ENCODE measurements around the gene LUC7L3. TPM values are rescaled to one million over a fixed set of nuclear protein-coding genes. Genes with fewer than 3 reads are reported as not detected.

Gene LUC7L3
- total and polyA plus RNA-seq, 2 experiments from 2014 or later: 69.3 to 501 TPM

DNA sequence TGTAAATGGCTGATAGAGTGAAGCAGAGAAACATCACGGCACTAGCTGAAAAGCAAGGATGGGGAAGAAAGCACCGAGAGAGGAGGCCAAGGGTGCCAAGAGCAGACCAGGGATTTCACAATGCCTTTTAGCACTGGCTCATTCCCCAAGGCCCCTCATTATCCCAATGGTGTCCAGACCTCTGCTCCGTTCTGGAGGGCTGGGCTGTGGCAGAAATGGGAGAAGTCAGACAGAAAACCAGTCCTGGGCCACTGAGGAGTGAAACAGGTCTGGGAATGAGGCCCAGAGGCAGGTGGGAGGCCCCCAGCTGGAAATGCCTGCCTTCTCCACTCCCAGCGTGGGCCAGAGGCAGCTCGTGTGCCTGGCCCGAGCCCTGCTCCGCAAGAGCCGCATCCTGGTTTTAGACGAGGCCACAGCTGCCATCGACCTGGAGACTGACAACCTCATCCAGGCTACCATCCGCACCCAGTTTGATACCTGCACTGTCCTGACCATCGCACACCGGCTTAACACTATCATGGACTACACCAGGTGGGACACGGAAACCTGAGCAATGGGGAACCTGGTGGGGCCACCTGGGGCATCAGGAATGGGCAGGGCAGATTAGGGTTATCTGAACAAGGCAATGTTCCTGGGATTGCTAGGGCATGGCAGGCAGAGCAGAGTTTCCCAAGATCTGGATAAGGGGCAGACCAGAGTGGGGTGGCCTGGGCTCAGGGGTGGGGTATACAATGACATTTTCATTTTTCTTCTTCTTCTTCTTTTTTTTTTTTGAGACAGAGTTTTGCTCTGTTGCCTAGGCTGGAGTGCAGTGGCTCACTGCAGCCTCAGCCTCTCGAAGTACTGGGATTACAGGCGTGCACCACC lies 32.0 kb upstream of the LUC7L3 start:
- Histone ChIP-seq H4K20me1 (replicated peaks; ENCODE audit: insufficient read depth) (no peaks in the 10 kb centered on the region), H3F3A (replicated peaks; ENCODE audit: low read depth) (peaks cover 15% of the 10 kb centered on the region; the same call in 1 of the 2 replicates), H3K27ac (ENCODE audit: low read depth) (no peak overlapping the region), H3K27me3 (ENCODE audit: insufficient read depth) (no peaks in the 10 kb centered on the region), H3K36me3 (ENCODE audit: insufficient read depth) (no peaks in the 10 kb centered on the region), H3K4me1 (ENCODE audit: insufficient read depth) (peaks cover 3% of the 10 kb centered on the region), H2AFZ (peak overlapping the region; percentile 86), H3K4me3 (no peak overlapping the region), H3K79me2 (replicated peaks; ENCODE audit: insufficient read depth) (no peaks in the 10 kb centered on the region), H3K9me2 (ENCODE audit: insufficient read depth) (no peaks in the 10 kb centered on the region), H3K4me2 (no peak overlapping the region)
- no peak overlapping the region for H3K4me3 Mint-ChIP-seq
- H3K27ac Mint-ChIP-seq: no peak overlapping the region; the same call in 1 of the 2 replicates
- DNase-seq (ENCODE audit: low spot score) (peak; percentile 56), ATAC-seq (peak; percentile 38)
- TF ChIP-seq JUNB (IDR thresholded peaks at IDR 0.05; ENCODE audit: unreplicated experiment) (no peak), ZNF331 (CRISPR knock-in tag; IDR thresholded peaks at IDR 0.05; ENCODE audit: low read depth) (no peak), STAT1 (IDR thresholded peaks at IDR 0.05; ENCODE audit: unreplicated experiment) (no peak)
- TF ChIP-seq, protein P1, sequence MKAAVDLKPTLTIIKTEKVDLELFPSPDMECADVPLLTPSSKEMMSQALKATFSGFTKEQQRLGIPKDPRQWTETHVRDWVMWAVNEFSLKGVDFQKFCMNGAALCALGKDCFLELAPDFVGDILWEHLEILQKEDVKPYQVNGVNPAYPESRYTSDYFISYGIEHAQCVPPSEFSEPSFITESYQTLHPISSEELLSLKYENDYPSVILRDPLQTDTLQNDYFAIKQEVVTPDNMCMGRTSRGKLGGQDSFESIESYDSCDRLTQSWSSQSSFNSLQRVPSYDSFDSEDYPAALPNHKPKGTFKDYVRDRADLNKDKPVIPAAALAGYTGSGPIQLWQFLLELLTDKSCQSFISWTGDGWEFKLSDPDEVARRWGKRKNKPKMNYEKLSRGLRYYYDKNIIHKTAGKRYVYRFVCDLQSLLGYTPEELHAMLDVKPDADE (IDR thresholded peaks at IDR 0.05): no peak
- H3K27me3 Mint-ChIP-seq (ENCODE audit: insufficient read depth, low read depth, poor library complexity): peaks cover 5% of the 10 kb centered on the region
- H3K9me3 Mint-ChIP-seq: no peaks in the 10 kb centered on the region
- H3K36me3 Mint-ChIP-seq (ENCODE audit: low read depth): no peaks in the 10 kb centered on the region; the same call in 2 of the 3 replicates
- H3K4me1 Mint-ChIP-seq: peaks cover 37% of the 10 kb centered on the region

DNA sequence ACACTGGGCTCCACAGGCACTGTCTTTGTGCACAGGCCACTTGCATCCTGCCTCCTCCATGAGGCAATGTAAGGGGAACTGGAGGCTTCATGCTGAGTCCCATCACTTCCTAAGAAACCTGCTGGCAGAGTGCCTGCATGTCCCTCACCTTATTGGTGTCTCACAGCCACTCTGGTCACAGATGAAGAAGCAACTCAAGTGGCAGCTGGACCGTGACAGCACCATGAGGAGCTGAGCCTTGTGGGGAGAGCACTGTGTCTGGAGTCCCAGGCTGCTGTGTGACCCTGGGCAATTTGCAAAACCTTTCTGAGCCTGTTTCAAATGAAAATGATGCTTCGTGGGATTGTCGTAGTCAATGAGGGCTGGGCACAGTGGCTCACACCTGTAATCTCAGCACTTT lies 31.2 kb upstream of the LUC7L3 start:
- H3K9me2 ChIP-seq (ENCODE audit: insufficient read depth): no peaks in the 10 kb centered on the region
- no peak overlapping the region for H3K4me3 ChIP-seq
- no peaks in the 10 kb centered on the region for H3K79me2 ChIP-seq (replicated peaks; ENCODE audit: insufficient read depth)
- DNase-seq (ENCODE audit: low spot score) (no peak), ATAC-seq (no peak)
- Mint-ChIP-seq H3K27ac (no peak overlapping the region; the same call in 1 of the 2 replicates), H3K4me1 (peaks cover 37% of the 10 kb centered on the region), H3K4me3 (no peak overlapping the region), H3K27me3 (ENCODE audit: insufficient read depth, low read depth, poor library complexity) (peaks cover 2% of the 10 kb centered on the region), H3K9me3 (no peaks in the 10 kb centered on the region), H3K36me3 (ENCODE audit: low read depth) (peaks cover 6% of the 10 kb centered on the region)
- H3K36me3 ChIP-seq (ENCODE audit: insufficient read depth): no peaks in the 10 kb centered on the region; the same call in 1 of the 2 replicates
- TF ChIP-seq NANOG (IDR thresholded peaks at IDR 0.05; ENCODE audit: borderline replicate concordance): no peak
- H3K4me2 ChIP-seq: no peak overlapping the region
- no peaks in the 10 kb centered on the region for H4K20me1 ChIP-seq (replicated peaks; ENCODE audit: insufficient read depth)
- no peak overlapping the region for H2AFZ ChIP-seq
- H3K27me3 ChIP-seq (ENCODE audit: insufficient read depth): no peaks in the 10 kb centered on the region
- H3F3A ChIP-seq (replicated peaks; ENCODE audit: low read depth): peaks cover 15% of the 10 kb centered on the region; the same call in 1 of the 2 replicates
- peaks cover 3% of the 10 kb centered on the region for H3K4me1 ChIP-seq (ENCODE audit: insufficient read depth)
- H3K27ac ChIP-seq (ENCODE audit: low read depth): no peak overlapping the region

DNA sequence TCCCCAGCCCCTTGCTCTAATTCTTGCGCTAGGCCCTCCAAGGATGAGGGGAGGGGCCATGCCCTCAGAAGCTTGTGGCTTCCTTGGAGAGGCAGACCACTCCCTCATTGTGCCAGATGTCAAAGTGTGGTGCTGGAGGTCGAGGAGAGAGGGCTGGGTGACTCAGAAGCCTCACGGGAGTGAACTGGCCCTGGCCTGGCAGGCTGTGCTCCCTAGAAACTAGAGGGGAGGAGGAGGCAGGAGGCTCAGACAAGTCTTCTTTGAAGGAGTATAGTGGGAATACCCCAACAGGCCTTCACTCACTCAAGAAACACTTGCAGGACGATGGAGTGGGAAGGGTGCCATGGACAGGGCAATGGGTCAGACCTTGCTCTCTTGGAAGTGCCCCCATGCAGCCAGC lies 30.2 kb upstream of the LUC7L3 start:
- DNase-seq (ENCODE audit: low spot score): no peak
- Mint-ChIP-seq H3K9me3 (no peaks in the 10 kb centered on the region), H3K36me3 (ENCODE audit: low read depth) (peaks cover 13% of the 10 kb centered on the region), H3K27ac (no peak overlapping the region), H3K27me3 (ENCODE audit: insufficient read depth, low read depth, poor library complexity) (peaks cover 2% of the 10 kb centered on the region), H3K4me1 (peaks cover 37% of the 10 kb centered on the region), H3K4me3 (no peak overlapping the region)
- no peaks in the 10 kb centered on the region for H3K79me2 ChIP-seq (replicated peaks; ENCODE audit: insufficient read depth)
- ATAC-seq: no peak; the same call in 2 of the 3 replicates
- H4K20me1 ChIP-seq (replicated peaks; ENCODE audit: insufficient read depth): no peaks in the 10 kb centered on the region
- no peaks in the 10 kb centered on the region; the same call in 1 of the 2 replicates for H3K36me3 ChIP-seq (ENCODE audit: insufficient read depth)
- no peak for TF ChIP-seq EZH2phosphoT487 (IDR thresholded peaks at IDR 0.05; ENCODE audit: unreplicated experiment)
- no peak overlapping the region for H3K27ac ChIP-seq (ENCODE audit: low read depth)
- peaks cover 3% of the 10 kb centered on the region for H3K4me1 ChIP-seq (ENCODE audit: insufficient read depth)
- no peak overlapping the region for H3K4me3 ChIP-seq
- peaks cover 15% of the 10 kb centered on the region; the same call in 1 of the 2 replicates for H3F3A ChIP-seq (replicated peaks; ENCODE audit: low read depth)
- H3K4me2 ChIP-seq: no peak overlapping the region
- H3K9me2 ChIP-seq (ENCODE audit: insufficient read depth): no peaks in the 10 kb centered on the region
- H3K27me3 ChIP-seq (ENCODE audit: insufficient read depth): no peaks in the 10 kb centered on the region
- no peak overlapping the region for H2AFZ ChIP-seq

Data from GM23338 (cell line).